HG03139 (cell line): ENCODE measurements around the gene CEP95.

Experiments
- ATAC-seq: cut with Tn5 transposase; IDR thresholded peaks from one replicate; pipeline ENCODE4 v1.9.1; 2021; ENCODE audit not compliant: unreplicated experiment

Gene CEP95

DNA sequence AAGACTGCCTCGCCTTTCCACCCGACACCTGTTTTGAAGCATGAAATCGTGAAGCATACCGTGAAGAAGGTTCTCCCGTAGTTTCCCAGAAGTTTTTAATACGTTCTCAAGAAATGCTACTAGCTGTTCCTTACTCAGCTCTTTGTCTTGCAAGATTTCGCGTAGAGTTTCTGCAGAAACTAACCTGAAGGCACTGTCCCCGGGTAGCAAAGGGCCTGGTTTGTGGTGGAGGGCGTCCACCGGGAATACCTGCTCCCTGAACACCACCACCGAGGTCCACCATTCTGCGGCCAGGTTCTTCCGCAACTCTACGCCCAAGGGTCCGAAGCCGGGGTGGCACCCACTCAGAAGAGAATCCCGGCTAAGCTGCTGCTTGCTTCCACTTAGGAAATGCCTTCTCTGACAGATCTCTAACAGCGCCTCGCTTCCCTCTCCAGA is 10.4 kb upstream of the CEP95 start:
- ATAC-seq, result no peak

DNA sequence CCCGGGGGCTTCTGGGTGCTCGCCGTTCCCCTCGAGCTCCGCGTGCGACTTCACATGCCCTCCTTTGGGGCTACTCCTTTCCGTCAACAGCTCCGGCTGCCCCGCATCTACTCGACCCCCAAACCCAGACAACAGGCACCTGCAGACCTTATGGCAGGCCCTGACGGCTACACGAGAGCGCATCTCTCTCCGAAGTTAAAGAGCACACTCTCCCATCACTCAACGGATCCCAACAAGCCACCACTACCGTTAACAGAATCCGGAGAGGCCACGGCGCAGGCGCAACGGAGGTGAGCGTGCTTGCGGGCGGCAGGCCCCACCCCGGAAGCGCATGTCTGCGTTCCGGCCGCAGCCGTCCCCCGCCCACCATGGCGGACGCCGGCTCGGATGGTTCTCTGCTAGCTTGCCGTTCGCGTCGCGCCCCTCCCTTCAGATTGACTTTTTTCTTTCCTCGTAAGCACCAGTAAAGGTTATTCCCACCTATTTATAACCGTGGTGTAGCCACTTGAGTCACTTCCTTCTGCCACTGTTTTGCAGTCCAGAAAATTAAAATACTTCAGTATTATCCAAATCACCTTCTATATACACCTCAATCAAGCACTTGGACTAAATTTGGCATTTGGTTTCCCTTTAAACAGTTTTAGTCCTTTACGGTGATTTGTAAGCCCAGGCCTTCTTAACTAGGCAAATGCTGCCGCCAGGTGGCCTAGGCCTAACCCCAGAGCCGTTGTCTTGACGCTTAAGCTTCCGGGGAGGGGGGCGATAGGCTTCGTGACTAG is 9.8 kb upstream of the CEP95 start, which contains the start of gene POLG2:
Gene POLG2 (minus strand): TSS at position 269 of the 779 bp plus-strand sequence. CDS start 86 bp downstream, at position 183.
- ATAC-seq, result peak; percentile 73

GRCh38 chr17:64497565-64498035 is 9.2 kb upstream of the CEP95 start:
- no peak for ATAC-seq

- no peak for ATAC-seq
These were observed 8.2 kb upstream of the CEP95 start for GRCh38 chr17:64498308-64499203.

GRCh38 chr17:64499805-64500486 is 6.8 kb upstream of the CEP95 start:
- ATAC-seq, result no peak

DNA sequence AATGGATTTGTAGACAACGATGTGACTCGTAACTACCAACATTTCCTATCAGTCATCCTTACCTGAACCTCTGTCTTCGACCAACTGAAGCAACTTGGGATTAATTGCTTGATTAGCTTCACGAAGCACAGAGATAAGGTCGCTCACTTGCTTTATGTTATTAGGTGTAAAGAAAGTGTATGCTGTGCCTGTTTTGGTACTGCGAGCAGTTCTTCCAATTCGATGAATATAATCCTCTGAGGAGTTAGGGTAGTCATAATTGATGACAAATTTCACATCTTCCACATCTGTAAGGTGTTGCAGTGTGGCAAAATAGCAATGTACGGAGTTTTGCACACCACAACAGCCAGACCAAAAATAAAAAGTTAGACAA is 6.3 kb upstream of the CEP95 start:
- ATAC-seq, result no peak

DNA sequence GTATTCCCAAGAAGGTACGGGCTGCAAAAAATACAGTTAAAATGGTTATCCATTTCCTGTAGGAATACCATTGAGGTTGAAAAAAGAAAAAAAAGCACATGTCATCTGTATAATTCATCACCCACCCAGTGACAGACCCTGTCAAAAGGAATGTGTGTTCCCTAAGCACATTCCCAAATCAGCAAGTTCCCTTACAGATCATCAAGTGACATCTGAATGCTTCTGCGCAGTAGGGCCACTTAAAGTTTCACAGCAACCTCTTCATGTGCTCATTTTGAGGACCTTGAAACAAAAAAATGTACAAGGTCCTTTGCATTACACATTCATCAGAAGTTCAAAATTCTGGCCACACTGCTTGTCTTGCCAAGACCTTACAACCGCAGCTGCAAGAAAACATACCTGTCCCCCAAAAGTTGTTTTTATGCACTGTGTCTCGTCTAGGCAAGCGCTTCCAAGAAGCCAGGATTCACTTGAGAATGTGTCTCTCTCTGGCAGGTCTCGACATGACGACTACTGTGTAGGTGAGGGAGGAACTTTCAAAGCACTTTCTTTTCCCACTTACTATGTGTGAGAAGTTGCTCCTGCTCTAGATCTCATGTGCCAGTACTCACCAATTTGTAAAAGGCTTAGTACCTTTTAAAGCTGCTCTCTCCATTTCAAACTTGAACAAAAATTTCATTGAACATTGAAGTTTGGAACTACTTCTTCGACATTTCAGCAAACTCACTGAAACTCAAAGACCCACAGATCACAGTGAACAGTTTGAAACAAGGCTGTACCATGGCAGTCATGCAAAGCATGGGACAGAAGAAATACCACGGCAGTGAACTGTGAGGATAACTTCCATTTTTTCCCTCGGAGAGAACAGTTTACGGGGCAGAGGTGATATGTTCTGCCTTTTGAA is 5.7 kb upstream of the CEP95 start:
- ATAC-seq, result no peak

- no peak for ATAC-seq
These were observed 4.8 kb upstream of the CEP95 start for GRCh38 chr17:64502021-64502420.

- ATAC-seq, result no peak
These were observed 4.0 kb upstream of the CEP95 start for GRCh38 chr17:64502809-64503208.

- ATAC-seq, result no peak
These were observed 3.4 kb upstream of the CEP95 start for GRCh38 chr17:64503341-64503740.

- ATAC-seq, result no peak
These were observed 2.7 kb upstream of the CEP95 start for GRCh38 chr17:64503821-64504768.

DNA sequence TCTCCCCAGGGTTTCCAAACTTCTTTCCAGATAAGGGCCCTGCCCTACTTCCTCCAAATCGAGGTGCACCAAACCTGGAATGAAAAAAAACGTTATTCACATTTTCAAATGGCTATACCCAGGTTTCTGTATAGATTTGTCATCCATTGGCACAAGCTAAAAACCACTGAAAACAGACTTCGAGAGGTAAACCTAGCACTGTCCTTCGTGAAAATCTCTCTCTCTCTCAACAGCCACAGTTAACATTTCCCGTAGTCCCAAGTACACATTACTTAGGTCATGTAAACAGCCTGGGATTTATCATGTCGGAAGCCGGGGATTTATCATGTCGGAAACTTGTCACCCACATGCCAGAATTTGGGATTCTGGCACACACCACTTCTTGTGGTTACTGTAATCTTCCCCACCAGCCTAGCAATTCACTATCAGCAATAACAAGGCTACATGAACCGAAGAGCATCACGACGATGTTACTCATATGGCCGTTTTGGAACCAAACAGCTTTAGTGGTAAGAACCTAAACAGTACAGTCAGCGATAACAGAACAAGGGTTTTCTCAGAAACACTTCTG is 1.9 kb upstream of the CEP95 start:
- no peak for ATAC-seq

- ATAC-seq, result no peak
These were observed 1.2 kb upstream of the CEP95 start for GRCh38 chr17:64505340-64506200.

DNA sequence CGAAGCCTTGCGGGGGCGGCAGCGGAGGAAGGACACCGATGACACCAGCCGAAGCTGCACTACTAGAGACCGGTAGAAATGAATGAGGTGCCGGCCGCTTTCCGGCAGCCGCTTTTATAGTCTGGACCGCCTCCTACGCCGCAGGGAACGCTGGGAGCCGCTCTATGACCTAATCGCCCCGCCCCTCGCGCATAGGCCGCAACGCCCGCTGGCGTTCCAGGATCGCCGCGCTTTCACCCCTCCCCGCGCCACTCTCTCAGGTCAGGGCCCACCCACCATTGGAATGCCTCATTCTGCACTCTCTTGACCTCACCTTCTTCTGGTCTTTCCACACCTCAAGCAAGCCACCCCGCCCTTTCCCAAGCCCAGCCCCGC is 589 bp upstream of the CEP95 start, which contains the start of gene DDX5:
Gene DDX5 (minus strand): TSS at position 89 of the 375 bp plus-strand sequence. CDS start 170 bp downstream, outside the sequence.
- ATAC-seq, result peak; percentile 52

- ATAC-seq, result no peak
These were observed 621 bp downstream of the CEP95 start for GRCh38 chr17:64507413-64507782.

DNA sequence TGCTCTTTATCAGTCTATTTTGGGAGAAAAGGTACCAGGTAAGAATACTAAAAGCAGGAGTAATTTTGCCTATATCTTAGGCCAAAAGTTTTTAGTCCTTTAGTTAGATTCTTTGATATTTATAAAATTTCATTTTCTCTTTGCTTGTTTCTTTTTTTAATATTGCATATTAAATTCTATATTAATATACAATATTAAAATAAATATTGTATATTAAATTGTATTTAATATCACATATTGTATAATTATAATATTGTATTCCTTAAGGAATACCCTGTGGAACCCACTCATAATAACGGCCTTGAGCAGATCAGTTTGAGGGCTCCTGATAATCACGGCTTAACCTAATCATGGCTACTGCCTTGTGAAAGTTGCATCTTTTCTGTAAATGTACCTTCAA is 1.9 kb downstream of the CEP95 start:
- no peak for ATAC-seq

GRCh38 chr17:64509179-64509578 is 2.4 kb downstream of the CEP95 start:
- ATAC-seq, result no peak

DNA sequence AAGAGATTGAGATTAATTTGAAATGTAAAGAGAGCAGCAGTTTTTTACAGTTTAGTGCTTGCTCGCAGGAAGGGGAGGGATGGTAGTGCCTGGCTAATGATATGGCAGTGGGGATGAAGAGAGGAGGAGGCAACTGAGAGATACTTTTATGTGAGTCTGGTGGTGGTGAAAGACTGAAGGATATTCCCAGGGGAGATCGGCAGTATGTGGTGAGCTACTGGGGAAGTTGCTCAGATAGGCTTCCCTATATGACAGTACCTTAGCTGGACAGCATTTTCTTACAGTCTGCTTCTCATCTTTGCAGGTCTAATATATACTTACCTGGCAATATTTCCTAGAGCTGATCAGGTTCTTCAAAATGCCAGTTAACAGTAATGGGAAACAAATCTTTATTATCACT is 8.6 kb downstream of the CEP95 start:
- ATAC-seq, result no peak
